HG03159 (cell line): ENCODE data around the gene DMRTA2.
A peak's percentile ranks its signal among the peaks of the same experiment; 100 is the strongest.
"Not testable (repeated sequence)": the region's sequence is repeated elsewhere in the genome, so short reads cannot be mapped to it uniquely, and the experiment has no call there.

Experiments used
- ATAC-seq: cut with Tn5 transposase; IDR thresholded peaks from one replicate; pipeline ENCODE4 v1.9.1; 2021; ENCODE audit warnings: mild to moderate bottlenecking, moderate library complexity; ENCODE audit not compliant: unreplicated experiment

The DMRTA2 gene

DNA sequence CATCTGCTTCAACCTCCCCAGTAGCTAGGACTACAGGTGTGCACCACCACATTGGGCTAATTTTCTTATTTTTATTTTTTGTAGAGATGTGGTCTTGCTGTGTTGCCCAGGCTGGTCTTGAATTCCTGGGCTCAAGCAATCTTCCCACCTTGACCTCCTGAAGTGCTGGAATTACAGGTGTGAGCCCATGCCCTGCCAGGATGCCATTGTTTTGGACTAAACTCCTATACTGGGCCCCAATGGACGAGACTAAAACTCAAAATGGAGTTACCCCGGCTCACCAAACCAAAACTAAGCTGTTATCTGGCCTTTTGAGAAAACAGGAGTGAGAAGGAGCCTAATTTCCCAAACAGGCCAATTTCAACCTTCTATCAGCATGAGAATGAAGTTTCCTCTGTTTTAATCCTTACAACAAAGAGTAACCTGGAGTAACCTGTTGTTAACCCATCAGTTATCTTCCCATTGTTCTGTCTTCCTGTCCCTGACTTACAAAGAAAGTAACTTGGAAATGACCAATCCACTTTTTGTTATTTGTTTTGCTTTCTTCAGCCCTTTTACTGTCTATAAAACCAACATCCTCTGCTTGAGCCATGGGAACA, 29.6 kb downstream of the DMRTA2 start:
- no peak for ATAC-seq

DNA sequence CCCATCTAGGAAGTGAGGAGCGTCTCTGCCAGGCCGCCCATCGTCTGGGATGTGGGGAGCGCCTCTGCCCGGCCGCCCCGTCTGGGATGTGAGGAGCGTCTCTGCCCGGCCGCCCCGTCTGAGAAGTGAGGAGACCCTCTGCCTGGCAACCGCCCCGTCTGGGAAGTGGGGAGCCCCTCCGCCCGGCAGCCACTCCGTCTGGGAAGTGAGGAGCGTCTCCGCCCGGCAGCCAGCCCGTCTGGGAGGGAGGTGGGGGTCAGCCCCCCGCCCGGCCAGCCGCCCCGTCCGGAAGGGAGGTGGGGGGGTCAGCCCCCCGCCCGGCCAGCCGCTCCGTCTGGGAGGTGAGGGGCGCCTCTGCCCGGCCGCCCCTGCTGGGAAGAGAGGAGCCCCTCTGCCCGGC, 41.7 kb downstream of the DMRTA2 start:
- not testable (repeated sequence) for ATAC-seq

GRCh38 chr1:50378770-50379169, 44.5 kb downstream of the DMRTA2 start:
- ATAC-seq, result no peak

DNA sequence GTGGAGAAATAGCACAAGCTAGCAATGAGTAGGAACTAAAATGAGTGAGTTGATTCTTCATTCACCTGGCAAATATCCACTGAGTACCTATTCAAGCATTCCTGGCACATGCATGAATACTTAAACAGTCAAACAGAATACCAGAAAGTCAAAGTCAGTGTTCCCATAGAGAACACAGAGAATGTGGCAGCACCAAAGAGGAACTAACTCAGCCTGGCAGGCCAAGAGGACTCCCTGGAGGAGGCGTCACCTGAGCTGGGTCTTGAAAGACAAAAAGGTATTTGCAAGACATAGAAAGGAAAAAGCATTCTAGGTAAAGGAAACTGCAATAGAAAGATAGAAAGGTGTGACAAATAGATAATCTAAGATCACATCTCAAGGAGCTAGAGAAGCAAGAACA, 49.7 kb downstream of the DMRTA2 start:
- ATAC-seq, result no peak

DNA sequence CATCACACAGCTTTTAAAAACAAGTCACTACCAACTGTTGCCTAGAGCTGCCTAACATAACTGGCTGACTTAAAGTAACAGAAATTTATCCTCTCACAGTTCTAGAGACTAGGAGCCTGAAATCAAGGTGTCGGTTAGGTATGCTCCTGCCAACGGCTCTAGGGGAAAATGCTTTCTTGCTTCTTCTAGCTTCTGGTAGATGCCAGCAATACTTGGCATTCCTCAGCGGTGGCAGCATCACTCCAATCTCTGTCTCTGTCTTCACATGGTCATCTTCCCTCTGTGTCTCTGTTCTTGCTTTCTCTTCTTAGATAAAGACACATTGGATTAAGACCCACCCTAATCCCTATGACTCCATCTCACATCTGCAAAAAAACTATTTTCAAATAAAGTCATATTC, 51.5 kb downstream of the DMRTA2 start:
- no peak for ATAC-seq

DNA sequence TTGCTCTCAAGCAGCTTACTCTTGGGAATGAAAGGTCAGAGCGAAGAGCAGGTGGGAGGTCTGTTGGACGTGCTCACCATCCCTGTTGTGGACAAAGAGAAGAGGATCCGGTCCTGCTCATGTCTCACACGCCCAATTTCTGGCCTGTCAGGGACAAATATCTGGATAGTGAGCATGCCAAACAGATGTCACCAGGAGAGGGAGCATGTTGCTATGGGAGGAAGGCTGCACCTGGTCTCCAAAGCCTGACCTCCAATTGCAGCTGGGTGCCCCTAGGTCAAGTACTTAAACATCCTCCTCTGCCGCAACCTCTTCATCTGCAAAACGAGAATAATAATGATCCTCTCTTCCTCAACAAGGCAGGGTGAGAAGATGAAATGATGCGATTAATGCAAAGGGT, 53.4 kb downstream of the DMRTA2 start:
- ATAC-seq, result no peak

DNA sequence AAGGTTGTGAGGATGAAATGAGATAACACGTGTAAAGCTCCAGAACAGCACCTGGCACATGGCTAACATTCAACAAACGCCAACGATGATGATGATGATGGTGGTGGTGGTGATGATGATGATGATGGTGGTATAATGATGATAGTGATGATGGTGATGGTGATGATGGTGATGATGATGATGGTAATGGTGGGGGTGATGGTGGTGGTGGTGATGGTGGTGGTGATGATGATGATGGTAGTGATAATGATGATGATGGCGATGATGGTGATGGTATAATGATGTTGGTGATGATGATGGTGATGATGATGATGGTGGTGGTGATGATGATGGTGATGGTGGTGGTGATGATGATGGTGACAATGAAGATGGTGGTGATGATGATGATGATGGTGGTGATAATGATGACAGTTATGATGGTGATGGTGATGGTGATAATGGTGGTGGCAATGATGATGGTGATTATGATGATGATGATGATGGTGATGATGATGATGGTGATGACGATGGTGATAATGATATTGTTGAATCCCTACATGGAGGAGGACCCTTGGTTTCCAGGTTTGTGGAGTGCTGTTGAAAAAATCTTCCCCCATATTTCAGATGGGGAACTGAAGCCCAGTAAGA, 54.1 kb downstream of the DMRTA2 start:
- no peak for ATAC-seq

- ATAC-seq, result peak; percentile 52
Observed at GRCh38 chr1:50368179-50369007, 54.9 kb downstream of the DMRTA2 start.
